22Rv1 (cell line): ENCODE measurements around the gene RPTOR.
"Not testable (repeated sequence)": the region's sequence is repeated elsewhere in the genome, so short reads cannot be mapped to it uniquely, and the experiment has no call there.

Experiments used
- H3K27ac ChIP-seq: fragments of 450-650 bp; 2 replicates; pipeline ENCODE4 v1.5.1; 2017
- ZFX ChIP-seq: fragments of 450-650 bp; IDR thresholded peaks from 2 replicates; pipeline ENCODE4 v1.6.1; 2017; ENCODE audit warnings: antibody characterized with exemption, borderline replicate concordance
- TF ChIP-seq, protein P1 (sequence below): fragments of 450-650 bp; IDR thresholded peaks from 2 replicates; pipeline ENCODE4 v1.5.1; 2017; ENCODE audit warnings: mild to moderate bottlenecking

Gene RPTOR

GRCh38 chr17:80569924-80570323 is 25.3 kb downstream of the RPTOR start:
- TF ChIP-seq, protein P1, sequence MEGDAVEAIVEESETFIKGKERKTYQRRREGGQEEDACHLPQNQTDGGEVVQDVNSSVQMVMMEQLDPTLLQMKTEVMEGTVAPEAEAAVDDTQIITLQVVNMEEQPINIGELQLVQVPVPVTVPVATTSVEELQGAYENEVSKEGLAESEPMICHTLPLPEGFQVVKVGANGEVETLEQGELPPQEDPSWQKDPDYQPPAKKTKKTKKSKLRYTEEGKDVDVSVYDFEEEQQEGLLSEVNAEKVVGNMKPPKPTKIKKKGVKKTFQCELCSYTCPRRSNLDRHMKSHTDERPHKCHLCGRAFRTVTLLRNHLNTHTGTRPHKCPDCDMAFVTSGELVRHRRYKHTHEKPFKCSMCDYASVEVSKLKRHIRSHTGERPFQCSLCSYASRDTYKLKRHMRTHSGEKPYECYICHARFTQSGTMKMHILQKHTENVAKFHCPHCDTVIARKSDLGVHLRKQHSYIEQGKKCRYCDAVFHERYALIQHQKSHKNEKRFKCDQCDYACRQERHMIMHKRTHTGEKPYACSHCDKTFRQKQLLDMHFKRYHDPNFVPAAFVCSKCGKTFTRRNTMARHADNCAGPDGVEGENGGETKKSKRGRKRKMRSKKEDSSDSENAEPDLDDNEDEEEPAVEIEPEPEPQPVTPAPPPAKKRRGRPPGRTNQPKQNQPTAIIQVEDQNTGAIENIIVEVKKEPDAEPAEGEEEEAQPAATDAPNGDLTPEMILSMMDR = no peak
- no peak for TF ChIP-seq ZFX
- no peak overlapping the region for H3K27ac ChIP-seq

DNA sequence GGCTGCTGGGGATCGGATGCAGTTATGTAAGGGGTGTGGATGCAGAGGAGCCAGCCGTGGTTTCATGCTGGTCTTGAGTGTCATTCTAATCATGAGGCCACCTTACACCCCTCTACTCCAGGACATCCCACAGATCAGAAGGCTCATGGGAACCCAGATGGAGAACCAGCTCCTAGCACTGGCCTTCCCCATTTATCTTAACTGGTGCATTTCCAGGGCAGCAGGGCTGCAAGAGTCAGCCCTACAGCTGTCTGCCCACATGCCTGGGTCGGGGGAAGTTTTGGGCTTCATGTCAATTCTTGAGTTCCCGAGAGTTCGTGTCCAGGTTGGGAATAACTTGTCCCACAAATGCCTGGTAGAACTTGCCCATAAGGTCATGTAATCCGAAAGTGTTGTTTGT is 29.1 kb downstream of the RPTOR start:
- H3K27ac ChIP-seq = no peak overlapping the region
- no peak for TF ChIP-seq ZFX
- TF ChIP-seq, protein P1 = no peak

GRCh38 chr17:80574496-80574895 is 29.9 kb downstream of the RPTOR start:
- TF ChIP-seq ZFX = no peak
- TF ChIP-seq, protein P1 = no peak
- H3K27ac ChIP-seq = no peak overlapping the region

DNA sequence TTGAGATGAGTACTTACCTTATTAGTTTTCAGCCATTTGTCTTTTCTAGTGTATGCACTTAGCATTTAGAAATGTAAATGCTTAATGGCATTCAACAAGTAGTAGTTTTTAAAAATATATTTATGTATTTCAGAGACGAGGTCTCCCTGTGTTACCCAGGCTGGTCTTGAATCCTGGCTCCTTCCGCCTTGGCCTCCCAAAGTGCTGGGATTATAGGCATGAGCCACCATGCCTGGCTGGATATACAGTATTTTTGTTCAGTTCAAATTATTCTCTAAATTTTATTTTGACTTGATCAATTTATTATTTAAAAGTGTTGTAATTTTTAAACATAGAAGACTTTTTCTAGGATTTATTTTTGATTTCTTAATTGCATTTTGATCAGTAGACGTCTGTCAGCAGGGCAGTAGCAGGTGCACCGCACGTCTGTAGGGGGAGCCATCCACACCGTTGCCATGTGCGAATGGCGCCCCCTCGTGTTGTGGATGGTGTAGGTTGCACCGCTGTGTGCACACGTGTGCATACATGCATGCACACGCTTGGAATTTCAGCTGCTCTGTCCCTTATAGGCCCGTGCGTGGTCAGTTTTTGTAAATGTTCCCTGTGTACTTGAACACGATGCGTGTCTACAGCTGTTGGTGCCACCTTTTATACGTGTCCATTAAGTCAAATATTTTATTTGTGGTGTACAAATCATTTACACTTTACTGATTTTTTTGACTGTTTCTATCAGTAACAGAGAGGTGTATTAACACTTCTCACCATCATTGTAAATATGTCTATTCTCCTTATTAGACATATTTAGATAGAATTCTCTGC is 30.6 kb downstream of the RPTOR start:
- no peak for TF ChIP-seq ZFX
- TF ChIP-seq, protein P1 = peak; percentile 100
- H3K27ac ChIP-seq = no peak overlapping the region

GRCh38 chr17:80577876-80578570 is 33.4 kb downstream of the RPTOR start:
- H3K27ac ChIP-seq = no peak overlapping the region
- TF ChIP-seq ZFX = no peak
- TF ChIP-seq, protein P1 = no peak

GRCh38 chr17:80578668-80579388 is 34.2 kb downstream of the RPTOR start:
- not testable (repeated sequence) for H3K27ac ChIP-seq

DNA sequence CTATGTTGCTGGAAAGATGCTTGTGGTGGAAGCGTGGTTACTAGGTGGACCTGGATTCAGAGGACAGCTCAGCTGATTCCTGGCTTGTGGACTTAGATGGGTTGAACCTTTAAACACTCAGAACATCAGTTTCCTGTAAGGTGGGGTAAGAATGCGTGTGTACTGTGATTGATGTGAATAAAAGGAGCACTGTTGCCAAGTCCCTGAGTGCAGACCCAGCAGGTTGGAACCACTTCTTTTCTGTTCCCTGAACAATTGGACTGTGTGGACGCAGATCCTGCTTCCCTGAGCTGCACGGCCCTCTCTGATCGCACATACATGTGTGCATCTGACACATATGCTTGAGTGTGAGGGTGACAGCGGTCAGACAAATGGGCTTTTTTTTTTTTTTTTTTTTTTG is 37.5 kb downstream of the RPTOR start:
- TF ChIP-seq, protein P1 = no peak
- TF ChIP-seq ZFX = no peak
- no peak overlapping the region for H3K27ac ChIP-seq
